Fibroblast of the aortic adventitia (primary cell): ENCODE measurements around the gene MASP2. TPM values are rescaled to one million over a fixed set of nuclear protein-coding genes. Genes with fewer than 3 reads are reported as not detected.

Experiments
- DNase-seq: peaks from one replicate; pipeline ENCODE4 v3.0.0-alpha.2; 2010; ENCODE audit warnings: low read depth
- H3K4me3 ChIP-seq: 2 replicates; pipeline ENCODE4 v1.5.1; 2011; ENCODE audit warnings: low read depth, mild to moderate bottlenecking, control low read depth, low read length, moderate library complexity
- total RNA-seq: library from RNA; depleted of rRNA; stranded (reverse); fragments of >200 nt; gene quantifications from 2 replicates; pipeline ENCODE4 v1.2.3, GENCODE V29; 2012; ENCODE audit warnings: low replicate concordance
- TF ChIP-seq, protein P1 (sequence below): IDR thresholded peaks from 2 replicates; pipeline ENCODE4 v1.5.1; 2011; ENCODE audit warnings: mild to moderate bottlenecking, low read length, control low read depth, inconsistent platforms; ENCODE audit not compliant: insufficient read depth

The MASP2 gene
- total RNA-seq, 1 donor: not detected

DNA sequence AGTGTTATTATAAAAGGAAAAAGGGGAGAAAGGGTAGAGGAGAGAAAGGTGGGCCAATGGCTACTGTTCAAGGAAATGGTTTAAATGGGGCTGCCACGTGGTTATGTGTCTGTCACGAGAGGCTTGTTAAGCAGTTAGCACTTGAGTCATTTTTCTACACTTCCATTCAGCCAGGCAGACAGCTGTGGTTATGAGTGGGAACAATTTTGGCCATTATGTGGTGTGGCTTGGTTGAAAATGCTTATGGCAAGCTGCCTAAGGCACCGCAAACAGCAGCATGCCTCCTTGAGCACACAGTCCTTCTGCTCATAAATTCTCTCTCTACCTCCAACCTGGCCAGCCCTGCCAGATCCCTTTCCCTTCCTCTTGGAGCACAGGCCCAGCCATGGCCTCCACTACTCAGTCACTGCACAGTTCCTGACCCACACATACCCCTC lies 15.9 kb upstream of the MASP2 start:
- no peak for DNase-seq
- no peak overlapping the region for H3K4me3 ChIP-seq

DNA sequence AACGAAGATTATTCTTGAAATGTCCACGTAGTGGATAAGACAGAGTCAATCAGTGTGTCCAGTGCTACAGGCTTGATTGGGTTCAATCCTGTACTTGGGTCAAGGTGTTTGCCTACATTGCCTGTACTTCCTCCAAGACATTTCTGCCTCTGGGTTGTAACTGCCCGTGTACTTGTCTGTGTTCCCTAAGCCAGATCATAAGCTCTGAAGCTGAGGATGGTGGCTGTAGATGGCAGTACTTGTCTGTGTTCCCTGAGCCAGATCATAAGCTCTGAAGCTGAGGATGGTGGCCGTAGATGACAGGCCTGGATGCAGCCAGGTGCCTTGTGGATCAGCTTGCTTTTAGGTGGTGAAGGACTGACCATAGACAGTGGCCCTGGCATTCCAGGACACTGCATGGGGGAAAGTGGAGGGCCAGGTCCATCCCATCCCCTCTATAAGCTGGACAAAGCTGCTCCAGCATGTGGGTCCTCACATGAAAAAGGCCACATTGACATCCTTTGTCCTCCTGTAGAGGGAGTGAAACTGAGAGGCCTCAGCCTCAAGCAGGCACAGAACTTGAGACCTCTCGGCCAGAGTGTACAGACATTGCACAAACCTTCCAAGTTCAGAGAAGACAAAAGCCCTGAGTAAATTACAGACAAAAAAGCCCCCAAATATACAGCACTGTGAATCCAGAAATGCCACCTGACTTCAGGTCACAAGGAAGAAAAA lies 14.8 kb upstream of the MASP2 start:
- TF ChIP-seq, protein P1, sequence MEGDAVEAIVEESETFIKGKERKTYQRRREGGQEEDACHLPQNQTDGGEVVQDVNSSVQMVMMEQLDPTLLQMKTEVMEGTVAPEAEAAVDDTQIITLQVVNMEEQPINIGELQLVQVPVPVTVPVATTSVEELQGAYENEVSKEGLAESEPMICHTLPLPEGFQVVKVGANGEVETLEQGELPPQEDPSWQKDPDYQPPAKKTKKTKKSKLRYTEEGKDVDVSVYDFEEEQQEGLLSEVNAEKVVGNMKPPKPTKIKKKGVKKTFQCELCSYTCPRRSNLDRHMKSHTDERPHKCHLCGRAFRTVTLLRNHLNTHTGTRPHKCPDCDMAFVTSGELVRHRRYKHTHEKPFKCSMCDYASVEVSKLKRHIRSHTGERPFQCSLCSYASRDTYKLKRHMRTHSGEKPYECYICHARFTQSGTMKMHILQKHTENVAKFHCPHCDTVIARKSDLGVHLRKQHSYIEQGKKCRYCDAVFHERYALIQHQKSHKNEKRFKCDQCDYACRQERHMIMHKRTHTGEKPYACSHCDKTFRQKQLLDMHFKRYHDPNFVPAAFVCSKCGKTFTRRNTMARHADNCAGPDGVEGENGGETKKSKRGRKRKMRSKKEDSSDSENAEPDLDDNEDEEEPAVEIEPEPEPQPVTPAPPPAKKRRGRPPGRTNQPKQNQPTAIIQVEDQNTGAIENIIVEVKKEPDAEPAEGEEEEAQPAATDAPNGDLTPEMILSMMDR: no peak
- no peak overlapping the region for H3K4me3 ChIP-seq
- no peak for DNase-seq

More for the DNA sequence above, 15.9 kb upstream of the MASP2 start:
- TF ChIP-seq, protein P1: no peak

DNA sequence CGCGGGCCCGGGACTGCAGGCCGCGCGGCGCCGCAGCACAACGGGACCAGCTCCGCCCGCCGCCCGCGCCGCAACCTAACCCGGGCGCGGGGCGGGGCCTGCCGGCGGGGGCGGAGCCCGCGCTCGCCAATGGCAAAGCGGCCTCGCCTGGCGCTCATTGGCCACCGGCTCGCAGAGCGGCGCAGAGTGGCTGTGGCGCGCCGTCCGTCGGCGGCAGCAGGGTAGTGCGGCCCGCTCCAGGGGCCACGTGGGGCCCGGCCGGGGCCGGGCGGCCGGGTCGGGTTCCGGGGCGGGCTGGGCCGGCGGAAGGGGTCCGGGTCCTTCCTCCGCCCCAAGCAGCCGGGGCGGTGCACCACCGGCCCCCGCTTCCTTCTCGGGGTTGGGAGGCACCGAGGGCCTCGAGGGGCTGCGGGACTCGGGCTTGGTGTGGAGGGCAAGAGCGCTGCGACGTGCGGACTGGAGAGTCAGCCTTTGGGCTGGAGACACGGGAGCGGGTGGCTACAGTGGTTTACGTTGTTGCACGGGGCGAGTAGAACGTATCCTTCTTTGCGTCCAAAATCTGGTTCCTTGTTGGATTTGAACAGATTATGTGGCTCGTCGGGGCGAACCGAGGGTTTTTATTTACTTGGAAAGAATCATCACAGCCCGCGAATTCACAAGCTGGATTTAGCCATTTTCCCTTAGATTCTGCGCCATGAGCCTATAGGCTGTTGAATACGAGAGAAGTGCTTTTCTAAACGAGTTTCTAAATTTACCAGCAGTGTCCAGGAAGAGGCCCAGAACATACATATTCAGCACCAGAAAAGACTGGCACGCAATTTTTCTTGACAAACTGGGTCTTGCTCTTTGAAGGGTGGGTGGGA lies 13.2 kb upstream of the MASP2 start, which contains the start of gene SRM:
Gene SRM, minus strand, starts transcription at position 51 of the 863 bp plus-strand sequence. CDS start 75 bp downstream, outside the sequence.
- TF ChIP-seq, protein P1: peak; percentile 47
- peak within 1 kb of the TSS; percentile 89 for H3K4me3 ChIP-seq
- peak; percentile 82 for DNase-seq

DNA sequence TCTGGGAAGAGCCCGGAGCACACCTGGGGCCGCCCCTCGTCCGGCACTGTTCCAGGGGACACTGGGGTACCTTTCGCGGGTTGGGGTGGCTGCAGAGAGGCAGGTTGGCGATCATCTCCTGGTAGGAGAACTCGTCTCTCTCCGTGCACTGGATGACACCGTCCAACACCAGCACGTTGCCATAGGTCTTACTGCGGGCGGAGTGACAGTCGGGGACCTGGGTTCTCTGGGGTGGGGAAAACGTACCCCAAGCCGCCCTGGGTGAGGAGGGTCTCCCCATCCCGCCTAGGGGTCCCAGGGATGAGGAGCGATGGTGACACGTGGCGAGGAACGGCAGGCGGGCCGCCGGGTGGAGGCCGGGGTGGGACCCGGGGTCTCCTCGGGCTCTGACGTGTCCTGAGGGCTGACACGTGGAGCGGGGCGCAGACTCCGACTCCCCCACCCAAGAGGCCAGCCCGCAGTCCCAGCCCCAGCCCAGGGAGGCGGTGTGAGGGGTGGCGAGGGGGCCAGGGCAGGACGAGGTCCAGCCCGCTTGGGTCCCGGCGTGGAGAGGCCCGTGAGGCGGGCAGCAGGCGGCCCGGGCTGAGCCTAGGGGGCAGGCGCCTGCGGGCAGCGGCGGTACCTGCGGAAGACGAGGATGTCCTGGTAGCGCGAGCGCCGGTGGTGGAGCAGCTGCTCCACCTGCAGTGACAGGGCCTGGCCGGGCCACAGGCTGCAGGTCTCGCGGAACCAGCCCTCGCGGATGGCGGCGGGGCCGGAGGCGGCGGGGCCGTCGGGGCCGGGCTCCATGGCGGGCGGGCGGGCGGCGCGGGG lies 12.3 kb upstream of the MASP2 start:
- peak overlapping the region; percentile 89 for H3K4me3 ChIP-seq
- no peak for DNase-seq

DNA sequence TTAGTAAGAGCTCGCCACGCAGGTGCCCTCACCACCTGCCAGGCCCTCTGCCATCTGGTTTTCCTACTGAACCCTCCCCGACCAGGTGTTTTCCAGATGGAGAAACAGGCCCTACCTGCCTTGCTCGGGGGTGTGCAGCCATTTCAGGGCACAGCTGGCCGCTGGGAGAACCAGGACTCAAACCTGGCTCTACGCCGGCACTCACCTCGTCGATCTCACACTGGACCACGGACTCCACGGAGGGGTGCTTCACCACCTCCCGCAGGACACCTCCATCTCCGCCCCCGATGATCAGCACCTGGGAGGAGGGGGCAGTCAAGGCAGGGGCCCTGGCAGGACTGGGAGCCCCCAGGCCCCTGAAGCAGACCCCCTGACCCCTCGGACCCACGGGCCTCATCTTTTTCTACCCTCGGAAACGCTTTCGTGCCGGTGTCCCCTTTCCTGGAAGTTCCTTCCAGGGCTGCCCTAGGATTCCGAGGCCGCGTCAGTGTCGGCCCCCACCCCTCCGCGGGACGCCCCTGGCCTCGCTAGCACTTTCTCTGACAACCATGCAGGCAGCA lies 11.6 kb upstream of the MASP2 start:
- TF ChIP-seq, protein P1: no peak
- H3K4me3 ChIP-seq: peak overlapping the region; percentile 89
- DNase-seq: no peak

More for the DNA sequence above, 12.3 kb upstream of the MASP2 start:
- TF ChIP-seq, protein P1: no peak

DNA sequence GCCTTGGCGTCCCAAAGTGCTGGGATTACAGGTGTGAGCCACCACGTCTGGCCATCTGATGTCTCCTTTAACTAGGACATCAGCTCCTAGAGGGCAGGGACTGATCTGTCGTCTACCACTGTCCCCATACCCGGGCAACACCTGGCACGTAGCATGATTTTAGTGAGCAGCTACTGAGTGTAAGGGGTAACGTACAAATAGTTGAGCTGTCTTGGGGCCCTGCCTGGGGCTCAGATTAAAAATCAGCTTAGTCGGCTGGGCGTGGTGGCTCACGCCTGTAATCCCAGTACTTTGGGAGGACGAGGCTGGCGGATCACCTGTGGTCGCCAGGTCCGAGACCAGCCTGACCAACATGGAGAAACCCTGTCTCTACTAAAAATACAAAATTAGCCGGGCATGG lies 11.0 kb upstream of the MASP2 start:
- DNase-seq: no peak
- TF ChIP-seq, protein P1: no peak

More for the DNA sequence above, 11.0 kb upstream of the MASP2 start:
- no peak overlapping the region for H3K4me3 ChIP-seq
